ENCODE data around the gene SLC16A2.

The SLC16A2 gene

GRCh38 chrX:74523224-74523623 lies 101.9 kb downstream of the SLC16A2 start:
- Histone ChIP-seq H2AFZ (ENCODE audit: low read length) (no peak overlapping the region), H3K36me3 (replicated peaks; ENCODE audit: insufficient read depth, low read length) (no peaks in the 10 kb centered on the region), H3K79me2 (ENCODE audit: low read length) (no peaks in the 10 kb centered on the region), H4K20me1 (ENCODE audit: insufficient read depth, low read length) (no peaks in the 10 kb centered on the region), H3F3A (ENCODE audit: insufficient read depth, low read length) (no peaks in the 10 kb centered on the region), H3K27me3 (replicated peaks; ENCODE audit: insufficient read depth, low read length) (no peaks in the 10 kb centered on the region), H3K9ac (ENCODE audit: low read length) (no peak overlapping the region), H3K9me3 (replicated peaks; ENCODE audit: insufficient read depth, low read length) (no peaks in the 10 kb centered on the region), H3K9me2 (replicated peaks; ENCODE audit: insufficient read depth, low read length) (no peaks in the 10 kb centered on the region), H3K4me2 (ENCODE audit: low read depth, low read length) (no peak overlapping the region), H3K4me1 (ENCODE audit: low read length) (no peaks in the 10 kb centered on the region), H3K27ac (ENCODE audit: low read length) (no peak overlapping the region), H3K4me3 (ENCODE audit: low read length) (no peak overlapping the region)
- TF ChIP-seq EZH2 (optimal IDR thresholded peaks at IDR 0.05; ENCODE audit: low read depth, low read length) (no peak), CTCF (IDR thresholded peaks at IDR 0.05; ENCODE audit: low read length) (no peak), EZH2phosphoT487 (IDR thresholded peaks at IDR 0.05; ENCODE audit: low read length) (no peak)
- no peak for DNase-seq

- H3K4me3 ChIP-seq (ENCODE audit: low read length) = no peak overlapping the region
- no peaks in the 10 kb centered on the region for H3F3A ChIP-seq (ENCODE audit: insufficient read depth, low read length)
- no peak for TF ChIP-seq CTCF (IDR thresholded peaks at IDR 0.05; ENCODE audit: low read length)
- TF ChIP-seq EZH2phosphoT487 (IDR thresholded peaks at IDR 0.05; ENCODE audit: low read length) = no peak
- TF ChIP-seq EZH2 (optimal IDR thresholded peaks at IDR 0.05; ENCODE audit: low read depth, low read length) = no peak
- DNase-seq = no peak
- H3K36me3 ChIP-seq (replicated peaks; ENCODE audit: insufficient read depth, low read length) = no peaks in the 10 kb centered on the region
- H3K79me2 ChIP-seq (ENCODE audit: low read length) = no peaks in the 10 kb centered on the region
- no peak overlapping the region for H3K27ac ChIP-seq (ENCODE audit: low read length)
- no peak overlapping the region for H3K4me2 ChIP-seq (ENCODE audit: low read depth, low read length)
- H4K20me1 ChIP-seq (ENCODE audit: insufficient read depth, low read length) = no peaks in the 10 kb centered on the region
- H3K27me3 ChIP-seq (replicated peaks; ENCODE audit: insufficient read depth, low read length) = no peaks in the 10 kb centered on the region
- no peak overlapping the region for H3K9ac ChIP-seq (ENCODE audit: low read length)
- H3K9me2 ChIP-seq (replicated peaks; ENCODE audit: insufficient read depth, low read length) = no peaks in the 10 kb centered on the region
- H3K9me3 ChIP-seq (replicated peaks; ENCODE audit: insufficient read depth, low read length) = no peaks in the 10 kb centered on the region
- H3K4me1 ChIP-seq (ENCODE audit: low read length) = no peaks in the 10 kb centered on the region
- no peak overlapping the region for H2AFZ ChIP-seq (ENCODE audit: low read length)
Measured at GRCh38 chrX:74523870-74524735, 102.8 kb downstream of the SLC16A2 start.

- DNase-seq = no peak
- H3F3A ChIP-seq (ENCODE audit: insufficient read depth, low read length) = no peaks in the 10 kb centered on the region
- no peaks in the 10 kb centered on the region for H4K20me1 ChIP-seq (ENCODE audit: insufficient read depth, low read length)
- no peak overlapping the region for H2AFZ ChIP-seq (ENCODE audit: low read length)
- H3K4me2 ChIP-seq (ENCODE audit: low read depth, low read length) = no peak overlapping the region
- H3K4me3 ChIP-seq (ENCODE audit: low read length) = no peak overlapping the region
- H3K9me3 ChIP-seq (replicated peaks; ENCODE audit: insufficient read depth, low read length) = no peaks in the 10 kb centered on the region
- no peak overlapping the region for H3K9ac ChIP-seq (ENCODE audit: low read length)
- TF ChIP-seq CTCF (IDR thresholded peaks at IDR 0.05; ENCODE audit: low read length) (no peak), EZH2phosphoT487 (IDR thresholded peaks at IDR 0.05; ENCODE audit: low read length) (no peak), EZH2 (optimal IDR thresholded peaks at IDR 0.05; ENCODE audit: low read depth, low read length) (no peak)
- no peaks in the 10 kb centered on the region for H3K4me1 ChIP-seq (ENCODE audit: low read length)
- no peaks in the 10 kb centered on the region for H3K27me3 ChIP-seq (replicated peaks; ENCODE audit: insufficient read depth, low read length)
- no peaks in the 10 kb centered on the region for H3K36me3 ChIP-seq (replicated peaks; ENCODE audit: insufficient read depth, low read length)
- H3K27ac ChIP-seq (ENCODE audit: low read length) = no peak overlapping the region
- no peaks in the 10 kb centered on the region for H3K9me2 ChIP-seq (replicated peaks; ENCODE audit: insufficient read depth, low read length)
- no peaks in the 10 kb centered on the region for H3K79me2 ChIP-seq (ENCODE audit: low read length)
Measured at GRCh38 chrX:74525116-74525515, 103.8 kb downstream of the SLC16A2 start.

Data from MM.1S (cell line).